K562 (cell line): ENCODE measurements around the gene IFT81. TPM values are rescaled to one million over a fixed set of nuclear protein-coding genes. Genes with fewer than 3 reads are reported as not detected.

Experiments used
- BRD4 ChIP-seq: fragments of 200-600 bp; sonication (generic); IDR thresholded peaks from 2 replicates; pipeline ENCODE4 v1.6.1; 2017; ENCODE audit warnings: inconsistent platforms
- ERF ChIP-seq: fragments of 450-650 bp; formaldehyde crosslinking; IDR thresholded peaks from 2 replicates; pipeline ENCODE4 v1.4.0; 2020; ENCODE audit warnings: mild to moderate bottlenecking, mixed read lengths
- FOXP1 ChIP-seq: sonication (generic); formaldehyde crosslinking; IDR thresholded peaks from 2 replicates; pipeline ENCODE4 v1.8.0; 2022; ENCODE audit warnings: mild to moderate bottlenecking, missing genetic modification reagents
- HNRNPLL ChIP-seq: fragments of 200-400 bp; formaldehyde crosslinking; IDR thresholded peaks from 2 replicates; pipeline ENCODE4 v1.6.1; 2017; ENCODE audit warnings: low read length, low read depth, mild to moderate bottlenecking; ENCODE audit not compliant: poor library complexity, severe bottlenecking
- JUND ChIP-seq, 2 experiments: IDR thresholded peaks; 2 replicates in 1 of 2; 3 replicates in 1 of 2; pipeline ENCODE4 v1.6.1; 2011; ENCODE audit warnings: borderline replicate concordance in 2 of 2, low read depth in 2 of 2, low read length in 2 of 2, improper control_type of control experiment in 1 of 2, missing biosample characterization in 1 of 2, missing genetic modification characterization in 1 of 2, missing genetic modification reagents in 1 of 2
- MECOM ChIP-seq: fragments of 250-450 bp; sonication (Bioruptor Pico); IDR thresholded peaks from 2 replicates; pipeline ENCODE4 v1.8.0; 2022; ENCODE audit warnings: inconsistent platforms
- NR3C1 ChIP-seq: sonication (generic); formaldehyde crosslinking; IDR thresholded peaks from 2 replicates; pipeline ENCODE4 v1.8.1; 2022; ENCODE audit warnings: missing genetic modification reagents
- PHTF2 ChIP-seq: fragments of 250-450 bp; sonication (Bioruptor Pico); IDR thresholded peaks from 2 replicates; pipeline ENCODE4 v1.5.0; 2021; ENCODE audit warnings: mild to moderate bottlenecking
- PURB ChIP-seq: sonication (generic); formaldehyde crosslinking; IDR thresholded peaks from 2 replicates; pipeline ENCODE4 v1.9.0; 2021; ENCODE audit warnings: low read depth, mild to moderate bottlenecking, missing genetic modification reagents
- RFX1 ChIP-seq: fragments of 450-650 bp; IDR thresholded peaks from 2 replicates; pipeline ENCODE4 v1.6.1; 2016; ENCODE audit warnings: mild to moderate bottlenecking, moderate library complexity
- SIN3A ChIP-seq, 2 experiments: fragments of 150-350 bp in 1 of 2; IDR thresholded peaks; 2 replicates each; pipeline ENCODE4 v1.6.1; 2011 to 2016; ENCODE audit warnings: borderline replicate concordance in 2 of 2, low read depth in 2 of 2, low read length in 2 of 2, mild to moderate bottlenecking in 2 of 2, moderate library complexity in 2 of 2; ENCODE audit not compliant: control insufficient read depth in 1 of 2
- XRCC3 ChIP-seq: fragments of 450-650 bp; IDR thresholded peaks from 2 replicates; pipeline ENCODE4 v1.6.1; 2017; ENCODE audit warnings: mild to moderate bottlenecking, moderate library complexity
- ZNF121 ChIP-seq: sonication (generic); formaldehyde crosslinking; conservative IDR thresholded peaks from 2 replicates; pipeline ENCODE4 v1.8.0; 2022; ENCODE audit warnings: missing genetic modification reagents
- ZNF146 ChIP-seq: IDR thresholded peaks from one replicate; pipeline ENCODE4 v1.6.1; 2018; ENCODE audit warnings: missing compliant biosample characterization; ENCODE audit not compliant: unreplicated experiment
- ZNF197 ChIP-seq: fragments of 200-800 bp; sonication (Bioruptor generic); IDR thresholded peaks from 2 replicates; pipeline ENCODE4 v1.6.1; 2016; ENCODE audit warnings: low read depth, missing genetic modification characterization, missing compliant biosample characterization
- polyA plus RNA-seq, 8 experiments: library from polyadenylated mRNA; depleted of rRNA in 4 of 8; stranded (reverse) in 5 of 8; unstranded in 3 of 8; fragments of >200 nt; fragmentation: Nextera tagmentation in 2 of 8; fragmentation: Illumina TruSeq in 1 of 8; extraction: Ambion mirVana in 2 of 8; extraction: Trizol in 1 of 8; gene quantifications; 2 replicates each; pipeline versions ENCODE4 v1.2.1 to v1.2.3, GENCODE V29; 2011 to 2014; ENCODE audit warnings: inconsistent platforms in 1 of 8, missing spikeins in 1 of 8
- total RNA-seq, 7 experiments: library from RNA; depleted of rRNA in 6 of 7; stranded (reverse); fragments of >200 nt in 6 of 7; fragmentation: Illumina TruSeq in 2 of 7; extraction: Trizol in 2 of 7; gene quantifications; 2 replicates each; pipeline versions ENCODE4 v1.2.1 to v1.2.3, GENCODE V29; 2011 to 2021; ENCODE audit warnings: low replicate concordance in 1 of 7
- TF ChIP-seq, protein P1 (sequence below): fragments of 200-600 bp; sonication (generic); IDR thresholded peaks from one replicate; pipeline ENCODE4 v1.6.1; 2012; ENCODE audit warnings: mild to moderate bottlenecking, low read depth, low read length, inconsistent platforms

IFT81 gene
- total and polyA plus RNA-seq, 9 of the 15 experiments (the other 6 are each of a cell fraction or from before 2014, with no cell fraction given) = 2.8 to 11.9 (median 7.9) TPM

DNA sequence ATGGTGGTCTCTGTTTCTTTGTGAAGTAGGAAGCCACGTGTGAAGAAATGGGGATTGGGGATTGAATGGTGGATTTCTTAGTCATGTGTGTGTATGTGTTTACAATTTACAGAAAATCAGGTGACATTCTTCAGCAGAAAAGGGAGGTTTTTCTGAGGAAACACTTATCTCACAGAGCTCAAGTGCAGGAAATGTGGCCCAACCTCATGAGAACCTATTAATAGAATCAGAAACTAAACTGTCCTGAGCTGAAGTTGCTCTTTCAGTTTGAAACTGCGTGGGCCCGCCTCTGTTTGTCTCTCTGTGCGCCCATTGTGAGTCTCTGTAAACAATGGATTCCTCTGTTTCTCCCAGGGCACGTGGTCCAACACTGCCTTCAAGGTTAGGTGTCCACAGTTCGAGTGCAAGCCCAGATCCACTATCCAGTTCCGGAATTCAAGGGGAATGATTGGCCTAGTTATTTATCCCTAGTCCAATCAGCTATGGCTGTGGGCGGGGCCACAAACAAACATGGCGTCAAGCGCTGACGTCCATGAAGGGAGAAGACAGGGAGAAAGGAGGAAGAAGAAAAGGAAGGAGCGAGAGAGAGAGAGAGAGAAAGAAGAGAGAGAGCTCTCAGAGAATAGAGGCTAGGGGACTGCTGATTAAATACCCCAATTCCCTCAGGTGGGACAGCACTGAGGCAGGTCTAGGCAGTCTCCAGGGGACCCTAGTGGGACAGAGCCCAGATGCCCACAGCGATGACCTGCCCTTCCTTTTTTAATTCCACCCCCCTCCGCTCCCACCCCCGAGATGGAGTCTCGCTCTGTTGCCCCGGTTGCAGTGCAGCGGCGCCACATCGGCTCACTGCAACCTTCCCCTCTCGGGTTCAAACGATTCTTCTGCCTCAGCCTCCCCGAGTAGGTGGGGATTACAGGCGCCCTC is 44.4 kb upstream of the IFT81 start (continued):
- TF ChIP-seq, protein P1, sequence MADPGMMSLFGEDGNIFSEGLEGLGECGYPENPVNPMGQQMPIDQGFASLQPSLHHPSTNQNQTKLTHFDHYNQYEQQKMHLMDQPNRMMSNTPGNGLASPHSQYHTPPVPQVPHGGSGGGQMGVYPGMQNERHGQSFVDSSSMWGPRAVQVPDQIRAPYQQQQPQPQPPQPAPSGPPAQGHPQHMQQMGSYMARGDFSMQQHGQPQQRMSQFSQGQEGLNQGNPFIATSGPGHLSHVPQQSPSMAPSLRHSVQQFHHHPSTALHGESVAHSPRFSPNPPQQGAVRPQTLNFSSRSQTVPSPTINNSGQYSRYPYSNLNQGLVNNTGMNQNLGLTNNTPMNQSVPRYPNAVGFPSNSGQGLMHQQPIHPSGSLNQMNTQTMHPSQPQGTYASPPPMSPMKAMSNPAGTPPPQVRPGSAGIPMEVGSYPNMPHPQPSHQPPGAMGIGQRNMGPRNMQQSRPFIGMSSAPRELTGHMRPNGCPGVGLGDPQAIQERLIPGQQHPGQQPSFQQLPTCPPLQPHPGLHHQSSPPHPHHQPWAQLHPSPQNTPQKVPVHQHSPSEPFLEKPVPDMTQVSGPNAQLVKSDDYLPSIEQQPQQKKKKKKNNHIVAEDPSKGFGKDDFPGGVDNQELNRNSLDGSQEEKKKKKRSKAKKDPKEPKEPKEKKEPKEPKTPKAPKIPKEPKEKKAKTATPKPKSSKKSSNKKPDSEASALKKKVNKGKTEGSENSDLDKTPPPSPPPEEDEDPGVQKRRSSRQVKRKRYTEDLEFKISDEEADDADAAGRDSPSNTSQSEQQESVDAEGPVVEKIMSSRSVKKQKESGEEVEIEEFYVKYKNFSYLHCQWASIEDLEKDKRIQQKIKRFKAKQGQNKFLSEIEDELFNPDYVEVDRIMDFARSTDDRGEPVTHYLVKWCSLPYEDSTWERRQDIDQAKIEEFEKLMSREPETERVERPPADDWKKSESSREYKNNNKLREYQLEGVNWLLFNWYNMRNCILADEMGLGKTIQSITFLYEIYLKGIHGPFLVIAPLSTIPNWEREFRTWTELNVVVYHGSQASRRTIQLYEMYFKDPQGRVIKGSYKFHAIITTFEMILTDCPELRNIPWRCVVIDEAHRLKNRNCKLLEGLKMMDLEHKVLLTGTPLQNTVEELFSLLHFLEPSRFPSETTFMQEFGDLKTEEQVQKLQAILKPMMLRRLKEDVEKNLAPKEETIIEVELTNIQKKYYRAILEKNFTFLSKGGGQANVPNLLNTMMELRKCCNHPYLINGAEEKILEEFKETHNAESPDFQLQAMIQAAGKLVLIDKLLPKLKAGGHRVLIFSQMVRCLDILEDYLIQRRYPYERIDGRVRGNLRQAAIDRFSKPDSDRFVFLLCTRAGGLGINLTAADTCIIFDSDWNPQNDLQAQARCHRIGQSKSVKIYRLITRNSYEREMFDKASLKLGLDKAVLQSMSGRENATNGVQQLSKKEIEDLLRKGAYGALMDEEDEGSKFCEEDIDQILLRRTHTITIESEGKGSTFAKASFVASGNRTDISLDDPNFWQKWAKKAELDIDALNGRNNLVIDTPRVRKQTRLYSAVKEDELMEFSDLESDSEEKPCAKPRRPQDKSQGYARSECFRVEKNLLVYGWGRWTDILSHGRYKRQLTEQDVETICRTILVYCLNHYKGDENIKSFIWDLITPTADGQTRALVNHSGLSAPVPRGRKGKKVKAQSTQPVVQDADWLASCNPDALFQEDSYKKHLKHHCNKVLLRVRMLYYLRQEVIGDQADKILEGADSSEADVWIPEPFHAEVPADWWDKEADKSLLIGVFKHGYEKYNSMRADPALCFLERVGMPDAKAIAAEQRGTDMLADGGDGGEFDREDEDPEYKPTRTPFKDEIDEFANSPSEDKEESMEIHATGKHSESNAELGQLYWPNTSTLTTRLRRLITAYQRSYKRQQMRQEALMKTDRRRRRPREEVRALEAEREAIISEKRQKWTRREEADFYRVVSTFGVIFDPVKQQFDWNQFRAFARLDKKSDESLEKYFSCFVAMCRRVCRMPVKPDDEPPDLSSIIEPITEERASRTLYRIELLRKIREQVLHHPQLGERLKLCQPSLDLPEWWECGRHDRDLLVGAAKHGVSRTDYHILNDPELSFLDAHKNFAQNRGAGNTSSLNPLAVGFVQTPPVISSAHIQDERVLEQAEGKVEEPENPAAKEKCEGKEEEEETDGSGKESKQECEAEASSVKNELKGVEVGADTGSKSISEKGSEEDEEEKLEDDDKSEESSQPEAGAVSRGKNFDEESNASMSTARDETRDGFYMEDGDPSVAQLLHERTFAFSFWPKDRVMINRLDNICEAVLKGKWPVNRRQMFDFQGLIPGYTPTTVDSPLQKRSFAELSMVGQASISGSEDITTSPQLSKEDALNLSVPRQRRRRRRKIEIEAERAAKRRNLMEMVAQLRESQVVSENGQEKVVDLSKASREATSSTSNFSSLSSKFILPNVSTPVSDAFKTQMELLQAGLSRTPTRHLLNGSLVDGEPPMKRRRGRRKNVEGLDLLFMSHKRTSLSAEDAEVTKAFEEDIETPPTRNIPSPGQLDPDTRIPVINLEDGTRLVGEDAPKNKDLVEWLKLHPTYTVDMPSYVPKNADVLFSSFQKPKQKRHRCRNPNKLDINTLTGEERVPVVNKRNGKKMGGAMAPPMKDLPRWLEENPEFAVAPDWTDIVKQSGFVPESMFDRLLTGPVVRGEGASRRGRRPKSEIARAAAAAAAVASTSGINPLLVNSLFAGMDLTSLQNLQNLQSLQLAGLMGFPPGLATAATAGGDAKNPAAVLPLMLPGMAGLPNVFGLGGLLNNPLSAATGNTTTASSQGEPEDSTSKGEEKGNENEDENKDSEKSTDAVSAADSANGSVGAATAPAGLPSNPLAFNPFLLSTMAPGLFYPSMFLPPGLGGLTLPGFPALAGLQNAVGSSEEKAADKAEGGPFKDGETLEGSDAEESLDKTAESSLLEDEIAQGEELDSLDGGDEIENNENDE = no peak
- TF ChIP-seq ERF (CRISPR knock-in tag) = no peak
- TF ChIP-seq BRD4 = peak; percentile 2; the same call in 1 of the 2 replicates
- TF ChIP-seq ZNF197 (CRISPR knock-in tag) = peak; percentile 84
- peak; percentile 82 for TF ChIP-seq MECOM
- no peak for TF ChIP-seq XRCC3
- TF ChIP-seq JUND (IDR thresholded peaks at IDR 0.05; ENCODE audit: borderline replicate concordance, low read depth, low read length) = peak; percentile 49; the same call in 1 of the 2 replicates
- peak; percentile 55; the same call in 2 of the 3 replicates for TF ChIP-seq JUND (tag; IDR thresholded peaks at IDR 0.05; ENCODE audit: borderline replicate concordance, low read depth, low read length)
- 0 out of 4 replicates have a peak, but pooled peaks of 1 of the 2 experiments have one; percentile 30 for TF ChIP-seq SIN3A (IDR thresholded peaks at IDR 0.05; ENCODE audit: borderline replicate concordance in 2 of 2, control insufficient read depth in 1 of 2, low read depth in 2 of 2, low read length in 2 of 2)
- TF ChIP-seq PURB (CRISPR knock-in tag) = no peak
- TF ChIP-seq NR3C1 (CRISPR knock-in tag) = no peak
- no peak; the same call in 1 of the 2 replicates for TF ChIP-seq FOXP1 (CRISPR knock-in tag)
- TF ChIP-seq RFX1 = no peak; the same call in 1 of the 2 replicates
- no peak; the same call in 1 of the 2 replicates for TF ChIP-seq ZNF121 (CRISPR knock-in tag)
- TF ChIP-seq ZNF146 = no peak
- no peak for TF ChIP-seq HNRNPLL
- no peak for TF ChIP-seq PHTF2
